Medulla oblongata (tissue), 1 donor: ENCODE measurements around the gene FBXL13.
A peak's percentile ranks its signal among the peaks of the same experiment; 100 is the strongest.
"Not testable (repeated sequence)": the region's sequence is repeated elsewhere in the genome, so short reads cannot be mapped to it uniquely, and the experiment has no call there.

Source experiments
- DNase-seq: peaks from one replicate; pipeline ENCODE4 v3.0.0-alpha.2; 2015; ENCODE audit errors: extremely low spot score

Gene FBXL13

DNA sequence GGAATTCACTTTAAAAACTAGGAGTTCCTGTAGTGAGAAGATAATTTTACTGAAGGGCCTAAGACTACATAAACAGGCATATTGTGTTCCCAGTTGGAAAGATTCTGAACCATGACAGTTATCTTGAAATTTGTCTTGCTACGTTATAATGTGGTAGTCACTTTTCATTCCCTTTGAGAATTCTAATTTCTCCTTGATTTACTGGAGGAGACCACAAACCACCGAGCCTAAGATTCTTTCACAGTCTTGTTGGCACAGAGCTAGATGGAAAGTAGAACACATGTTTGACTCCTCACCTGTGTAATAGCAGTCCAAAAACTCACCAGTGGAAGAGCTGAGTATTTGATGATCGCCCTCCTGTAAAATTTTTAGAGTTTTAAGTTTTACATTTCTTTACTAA lies 5.2 kb upstream of the FBXL13 start:
- DNase-seq = no peak

DNA sequence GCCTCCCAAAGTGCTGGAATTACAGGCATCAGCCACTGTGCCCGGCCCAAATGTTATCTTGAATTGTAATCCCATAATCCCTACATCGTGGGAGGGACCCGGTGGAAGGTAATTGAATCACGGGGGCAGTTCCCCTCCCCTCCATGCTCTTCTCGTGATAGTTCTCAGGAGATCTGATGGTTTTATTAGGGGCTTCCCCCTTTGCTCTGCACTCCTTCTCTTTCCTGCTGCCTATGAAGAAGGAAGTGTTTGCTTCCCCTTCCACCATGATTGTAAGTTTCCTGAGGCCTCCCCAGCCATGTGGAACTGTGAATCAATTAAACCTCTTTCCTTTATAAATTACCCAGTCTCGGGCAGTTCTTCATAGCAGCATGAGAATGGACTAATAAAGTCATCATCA lies 3.6 kb upstream of the FBXL13 start:
- not testable (repeated sequence) for DNase-seq

- DNase-seq = no peak
Measured at GRCh38 chr7:103077318-103077717, 2.7 kb upstream of the FBXL13 start.

DNA sequence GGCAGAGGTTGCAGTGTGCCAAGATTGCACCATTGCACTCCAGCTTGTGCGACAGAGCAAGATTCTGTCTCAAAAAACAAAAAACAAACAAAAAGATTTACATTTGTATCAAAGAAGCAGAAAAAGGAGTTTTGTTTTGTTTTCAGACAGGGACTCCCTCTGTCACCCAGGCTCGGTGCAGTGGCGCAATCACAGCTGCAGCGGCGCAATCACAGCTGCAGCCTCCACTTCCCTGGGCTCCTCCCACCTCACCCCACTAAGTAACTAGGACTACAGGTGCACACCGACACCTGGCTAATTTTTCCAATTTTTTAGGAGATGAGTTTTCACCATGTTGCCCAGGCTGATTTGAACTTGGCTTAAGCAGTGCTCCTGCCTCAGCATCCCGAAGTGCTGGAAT lies 2.2 kb upstream of the FBXL13 start:
- DNase-seq = no peak

GRCh38 chr7:103075337-103075918 lies 832 bp upstream of the FBXL13 start:
- peak; percentile 29 for DNase-seq

- DNase-seq = no peak
Measured at GRCh38 chr7:103073989-103074518, 542 bp downstream of the FBXL13 start.

GRCh38 chr7:103071000-103071399 lies 3.6 kb downstream of the FBXL13 start:
- DNase-seq = no peak

DNA sequence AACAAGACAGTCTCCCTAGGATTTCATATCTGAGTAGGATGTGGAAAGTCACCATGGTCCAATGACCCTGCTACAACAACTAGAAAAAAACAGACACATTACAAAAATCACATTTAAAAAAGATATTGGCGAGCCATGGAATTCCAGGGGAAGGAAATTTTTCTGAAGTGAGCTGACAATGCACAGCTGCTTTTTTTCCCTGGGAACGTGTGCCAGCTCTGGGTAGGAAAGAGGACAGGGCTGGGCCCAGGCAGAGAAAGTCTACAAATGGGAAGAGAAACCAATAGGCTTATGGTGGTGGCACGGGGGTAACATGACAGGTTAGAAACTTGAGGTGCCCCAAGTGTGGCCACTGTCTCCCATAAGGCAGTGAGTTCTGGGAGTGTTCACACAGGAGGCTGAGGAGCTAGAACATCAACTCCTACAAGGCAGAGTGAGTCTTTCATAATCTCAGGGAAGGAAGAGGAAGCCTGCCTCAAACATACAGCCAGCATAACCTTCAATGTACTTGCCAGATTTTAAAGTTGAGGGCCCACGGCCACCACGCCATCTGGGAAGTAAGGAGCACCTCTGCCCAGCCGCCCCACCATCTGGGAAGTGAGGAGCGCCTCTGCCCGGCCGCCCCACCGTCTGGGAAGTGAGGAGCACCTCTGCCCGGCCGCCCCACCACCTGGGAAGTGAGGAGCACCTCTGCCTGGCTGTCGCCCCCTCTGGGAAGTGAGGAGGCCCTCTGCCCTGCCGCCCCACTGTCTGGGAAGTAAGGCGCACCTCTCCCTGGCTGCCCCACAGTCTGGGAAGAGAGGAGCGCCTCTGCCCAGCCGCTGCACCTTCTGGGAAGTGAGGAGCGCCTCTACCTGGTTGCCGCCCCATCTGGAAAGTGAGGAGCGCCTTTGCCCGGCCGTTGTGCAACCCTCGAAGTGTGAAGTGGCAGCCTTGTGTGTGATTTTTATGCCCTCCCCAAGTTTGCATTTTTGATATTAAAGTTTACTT lies 5.9 kb downstream of the FBXL13 start:
- no peak for DNase-seq

GRCh38 chr7:103065667-103066066 lies 8.9 kb downstream of the FBXL13 start:
- DNase-seq = no peak

- DNase-seq = no peak
Measured at GRCh38 chr7:103063895-103064294, 10.7 kb downstream of the FBXL13 start.

DNA sequence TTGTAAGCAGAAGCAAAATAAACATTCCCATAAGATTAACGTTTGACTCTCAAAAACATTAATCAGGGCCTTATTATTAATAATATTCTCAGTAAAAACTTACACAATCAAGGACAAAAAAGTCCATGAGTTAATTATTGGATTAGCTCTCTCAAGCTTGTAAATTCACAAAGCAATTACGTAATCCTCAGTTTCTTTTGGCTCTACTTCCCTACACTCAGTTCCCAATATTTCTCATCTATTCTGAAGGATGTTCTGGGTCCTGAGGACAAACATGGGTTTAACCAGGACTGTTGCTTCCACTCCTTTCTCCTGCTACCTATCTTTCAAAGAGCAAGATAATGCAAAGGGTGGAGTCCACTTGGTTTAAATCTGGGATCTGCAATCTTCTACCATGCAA lies 15.1 kb downstream of the FBXL13 start:
- no peak for DNase-seq

DNA sequence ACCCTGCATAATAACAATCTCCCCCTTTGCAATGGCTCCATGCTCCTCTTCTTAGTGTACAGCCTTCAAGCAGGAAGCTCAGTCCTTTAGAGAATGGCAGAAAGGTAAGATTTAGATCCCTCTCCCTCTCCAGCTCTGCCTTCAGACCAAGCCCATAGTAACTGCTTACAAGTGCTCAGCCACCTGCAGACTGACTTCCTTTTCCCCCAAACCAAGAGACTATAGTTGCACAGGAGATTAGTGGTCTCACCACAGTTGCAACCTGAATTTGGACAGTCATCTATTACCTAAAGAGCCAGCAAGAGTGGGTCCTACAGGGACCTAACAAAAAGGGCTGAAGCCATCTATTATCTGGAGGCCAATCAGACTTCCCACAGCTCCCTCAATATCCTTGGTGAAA lies 16.5 kb downstream of the FBXL13 start:
- no peak for DNase-seq

DNA sequence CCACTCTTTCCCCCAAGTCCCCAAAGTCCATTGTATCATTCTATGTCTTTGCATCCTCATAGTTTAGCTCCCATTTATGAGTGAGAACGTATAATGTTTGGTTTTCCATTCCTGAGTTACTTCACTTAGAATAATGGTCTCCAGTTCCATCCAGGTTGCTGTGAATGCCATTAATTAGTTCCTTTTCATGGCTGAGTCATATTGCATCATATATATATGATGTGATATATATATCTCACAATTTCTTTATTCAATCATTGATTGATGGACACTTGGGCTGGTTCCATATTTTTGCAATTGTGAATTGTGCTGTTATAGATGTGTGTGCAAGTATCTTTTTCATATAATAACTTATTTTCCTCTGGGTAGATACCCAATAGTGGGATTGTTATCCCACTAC lies 18.6 kb downstream of the FBXL13 start:
- DNase-seq = not testable (repeated sequence)

DNA sequence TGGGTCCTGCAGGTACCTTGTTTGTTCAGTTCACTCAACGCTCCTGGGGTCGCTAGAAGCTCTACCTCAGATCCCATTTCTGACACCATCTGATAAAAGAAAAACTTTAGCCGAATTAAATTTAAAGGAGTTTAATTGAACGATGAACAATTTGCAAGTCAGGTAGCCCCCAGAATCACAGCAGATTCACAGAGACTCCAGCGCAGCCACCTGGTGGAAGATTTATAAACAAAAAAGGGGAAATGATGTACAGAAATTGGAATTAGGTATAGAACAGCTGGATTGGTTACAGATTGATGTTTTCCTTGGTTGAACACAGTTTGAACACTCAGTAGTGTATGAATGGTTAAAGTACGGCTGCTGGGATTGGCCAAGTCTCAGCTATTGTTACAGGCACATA lies 23.1 kb downstream of the FBXL13 start:
- DNase-seq = no peak

DNA sequence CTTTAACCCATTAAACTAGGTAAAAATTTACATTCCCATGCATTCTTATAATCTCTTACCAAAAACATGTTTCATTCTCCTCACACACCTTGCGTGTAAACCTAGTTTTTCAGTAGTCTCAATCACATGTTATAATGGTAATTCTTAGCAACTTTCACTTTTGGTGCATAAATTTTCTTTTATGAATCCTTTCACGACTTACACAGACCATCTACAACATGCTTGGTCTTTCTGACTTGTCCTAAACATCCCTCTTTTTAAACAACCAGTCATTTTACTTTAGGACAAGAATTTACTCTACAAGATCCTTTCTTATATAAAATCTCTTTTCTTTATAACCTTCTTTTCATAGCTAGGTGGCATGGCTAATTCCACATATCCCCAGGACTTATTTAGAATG lies 25.8 kb downstream of the FBXL13 start:
- DNase-seq = no peak

GRCh38 chr7:103041815-103042214 lies 32.8 kb downstream of the FBXL13 start:
- DNase-seq = not testable (repeated sequence)

DNA sequence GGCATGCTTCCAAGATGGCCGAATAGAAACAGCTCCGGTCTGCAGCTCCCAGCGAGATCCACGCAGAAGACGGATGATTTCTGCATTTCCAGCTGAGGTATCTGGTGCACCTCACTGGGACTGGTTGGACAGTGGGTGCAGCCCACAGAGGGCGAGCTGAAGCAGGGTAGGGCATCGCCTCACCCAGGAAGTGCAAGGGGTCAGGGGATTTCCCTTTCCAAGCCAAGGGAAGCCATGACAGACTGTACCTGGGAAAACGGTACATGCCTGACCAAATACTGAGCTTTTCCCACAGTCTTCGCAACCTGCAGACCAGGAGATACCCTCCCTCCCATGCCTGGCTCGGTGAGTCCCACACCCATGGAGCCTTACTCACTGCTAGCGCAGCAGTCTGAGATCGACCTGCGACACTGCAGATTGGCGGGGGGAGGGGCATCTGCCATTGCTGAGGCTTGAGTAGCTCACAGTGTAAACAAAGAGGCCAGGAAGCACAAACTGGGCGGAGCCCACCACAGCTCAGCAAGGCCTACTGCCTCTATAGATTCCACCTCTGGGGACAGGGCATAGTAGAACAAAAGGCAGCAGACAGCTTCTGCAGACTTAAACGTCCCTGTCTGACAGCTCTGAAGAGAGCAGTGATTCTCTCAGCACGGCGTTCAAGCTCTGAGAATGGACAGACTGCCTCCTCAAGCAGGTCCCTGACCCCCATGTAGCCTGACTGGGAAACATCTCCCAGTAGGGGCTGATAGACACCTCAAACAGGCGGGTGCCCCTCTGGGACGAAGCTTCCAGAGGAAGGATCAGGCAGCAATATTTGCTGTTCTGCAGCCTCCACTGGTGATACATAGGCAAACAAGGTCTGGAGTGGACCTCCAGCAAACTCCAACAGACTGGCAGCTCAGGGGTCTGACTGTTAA lies 36.5 kb downstream of the FBXL13 start:
- not testable (repeated sequence) for DNase-seq

GRCh38 chr7:103037476-103037822 lies 37.1 kb downstream of the FBXL13 start:
- DNase-seq = no peak

GRCh38 chr7:103034318-103034717 lies 40.3 kb downstream of the FBXL13 start:
- not testable (repeated sequence) for DNase-seq

DNA sequence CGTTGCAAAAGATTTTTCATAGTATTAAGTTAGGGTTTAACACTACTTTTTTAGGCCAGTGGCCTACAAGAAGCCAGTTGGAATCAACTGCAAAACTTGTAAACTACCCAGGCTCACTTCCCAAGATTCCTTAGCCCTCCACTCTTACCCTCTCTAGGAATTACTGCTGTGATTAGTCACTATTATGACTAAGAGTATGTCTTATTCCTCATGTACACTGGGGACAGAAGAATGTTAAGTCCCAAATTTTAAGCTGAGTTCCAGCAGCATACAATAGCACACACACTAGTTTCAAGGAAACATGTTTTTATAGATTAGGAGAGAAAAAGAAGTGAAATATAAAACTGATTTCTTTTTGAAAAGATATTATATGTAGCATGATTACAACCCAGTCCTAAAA lies 42.8 kb downstream of the FBXL13 start:
- no peak for DNase-seq

GRCh38 chr7:103031024-103031423 lies 43.6 kb downstream of the FBXL13 start:
- no peak for DNase-seq

DNA sequence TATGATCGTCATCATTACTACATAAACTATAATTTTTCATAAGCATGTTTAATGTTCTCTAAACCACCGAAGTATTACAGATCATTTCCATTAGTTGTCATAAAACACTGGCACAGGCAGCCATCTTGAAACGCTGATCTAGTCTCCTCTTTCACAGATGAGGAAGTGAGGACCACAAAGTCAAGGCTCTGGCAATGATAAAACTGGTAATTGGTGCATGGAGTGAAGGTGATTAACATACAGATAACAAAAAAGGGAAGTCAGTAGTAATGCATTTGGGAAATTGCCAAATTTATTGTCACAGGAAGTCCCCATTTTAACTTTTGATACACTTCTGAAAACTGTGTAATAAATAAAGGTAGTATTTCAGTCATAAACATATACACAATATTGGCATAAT lies 49.3 kb downstream of the FBXL13 start:
- no peak for DNase-seq
